BE2C (cell line): ENCODE measurements around the gene PCNX3.

Experiments
- DNase-seq: peaks from one replicate; pipeline ENCODE4 v3.0.0-alpha.2; 2020
- H3K27me3 ChIP-seq: fragments of 250-450 bp; sonication (Bioruptor Pico); 2 replicates; pipeline ENCODE4 v1.5.1; 2020; ENCODE audit warnings: mild to moderate bottlenecking
- H3K36me3 ChIP-seq: fragments of 250-450 bp; sonication (Bioruptor Pico); 2 replicates; pipeline ENCODE4 v1.5.1; 2020; ENCODE audit warnings: mild to moderate bottlenecking
- H3K4me1 ChIP-seq: fragments of 250-450 bp; sonication (Bioruptor Pico); 2 replicates; pipeline ENCODE4 v1.5.1; 2020
- H3K4me3 ChIP-seq: 2 replicates; pipeline ENCODE4 v1.5.1; 2011; ENCODE audit warnings: low read depth, low read length
- H3K9me3 ChIP-seq: fragments of 250-450 bp; sonication (Bioruptor Pico); 2 replicates; pipeline ENCODE4 v1.5.1; 2020
- TF ChIP-seq, protein P1 (sequence below): IDR thresholded peaks from 2 replicates; pipeline ENCODE4 v1.5.1; 2012; ENCODE audit warnings: mild to moderate bottlenecking, low read depth, low read length

PCNX3 gene

DNA sequence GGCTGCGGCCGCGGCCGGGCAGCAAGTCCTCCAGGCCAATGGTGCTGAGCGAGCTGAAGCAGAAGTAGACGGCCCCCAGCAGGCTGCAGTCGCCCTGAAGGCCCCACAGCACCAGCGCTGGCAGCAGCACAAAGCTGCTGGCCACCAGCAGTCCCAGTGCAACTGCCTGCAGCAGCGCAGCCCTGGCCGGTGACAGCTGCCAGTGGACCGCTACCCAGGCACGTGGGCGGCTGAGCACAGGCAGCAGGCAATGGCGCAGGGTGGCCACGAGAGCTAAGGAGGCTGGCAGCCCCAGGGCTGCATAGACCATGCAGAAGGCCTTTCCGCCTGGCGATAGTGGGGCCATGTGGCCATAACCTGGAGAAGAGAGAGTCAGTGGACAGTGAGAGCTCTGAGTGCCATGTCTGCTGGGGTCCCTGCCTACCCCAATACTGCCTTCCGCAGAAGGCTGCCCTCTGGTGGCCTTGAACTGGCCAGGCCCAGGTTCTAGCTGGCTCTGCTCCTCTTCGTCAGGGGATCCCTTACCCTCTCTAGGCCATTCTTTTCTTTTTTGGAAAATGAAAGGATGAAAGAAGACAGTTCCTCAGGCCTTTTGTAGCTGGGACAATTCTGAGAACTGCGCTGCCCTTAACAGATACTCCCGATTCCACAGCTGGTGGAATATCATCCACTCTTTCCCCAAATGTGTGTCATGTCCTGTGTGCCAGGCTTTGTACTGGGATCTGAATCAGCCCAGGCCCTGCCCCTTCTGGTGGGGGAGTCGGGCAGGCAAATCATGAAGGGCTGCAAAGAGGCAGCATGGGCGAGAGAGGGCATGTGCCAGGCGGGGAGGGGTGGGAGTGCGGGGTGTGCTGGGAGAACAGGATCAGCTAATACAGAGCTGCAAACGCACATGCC lies 21.8 kb upstream of the PCNX3 start:
- Histone ChIP-seq H3K4me3 (no peak overlapping the region), H3K27me3 (no peaks in the 10 kb centered on the region), H3K36me3 (no peaks in the 10 kb centered on the region), H3K9me3 (no peaks in the 10 kb centered on the region), H3K4me1 (no peaks in the 10 kb centered on the region)
- DNase-seq = peak; percentile 64
- TF ChIP-seq, protein P1, sequence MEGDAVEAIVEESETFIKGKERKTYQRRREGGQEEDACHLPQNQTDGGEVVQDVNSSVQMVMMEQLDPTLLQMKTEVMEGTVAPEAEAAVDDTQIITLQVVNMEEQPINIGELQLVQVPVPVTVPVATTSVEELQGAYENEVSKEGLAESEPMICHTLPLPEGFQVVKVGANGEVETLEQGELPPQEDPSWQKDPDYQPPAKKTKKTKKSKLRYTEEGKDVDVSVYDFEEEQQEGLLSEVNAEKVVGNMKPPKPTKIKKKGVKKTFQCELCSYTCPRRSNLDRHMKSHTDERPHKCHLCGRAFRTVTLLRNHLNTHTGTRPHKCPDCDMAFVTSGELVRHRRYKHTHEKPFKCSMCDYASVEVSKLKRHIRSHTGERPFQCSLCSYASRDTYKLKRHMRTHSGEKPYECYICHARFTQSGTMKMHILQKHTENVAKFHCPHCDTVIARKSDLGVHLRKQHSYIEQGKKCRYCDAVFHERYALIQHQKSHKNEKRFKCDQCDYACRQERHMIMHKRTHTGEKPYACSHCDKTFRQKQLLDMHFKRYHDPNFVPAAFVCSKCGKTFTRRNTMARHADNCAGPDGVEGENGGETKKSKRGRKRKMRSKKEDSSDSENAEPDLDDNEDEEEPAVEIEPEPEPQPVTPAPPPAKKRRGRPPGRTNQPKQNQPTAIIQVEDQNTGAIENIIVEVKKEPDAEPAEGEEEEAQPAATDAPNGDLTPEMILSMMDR = peak; percentile 66

DNA sequence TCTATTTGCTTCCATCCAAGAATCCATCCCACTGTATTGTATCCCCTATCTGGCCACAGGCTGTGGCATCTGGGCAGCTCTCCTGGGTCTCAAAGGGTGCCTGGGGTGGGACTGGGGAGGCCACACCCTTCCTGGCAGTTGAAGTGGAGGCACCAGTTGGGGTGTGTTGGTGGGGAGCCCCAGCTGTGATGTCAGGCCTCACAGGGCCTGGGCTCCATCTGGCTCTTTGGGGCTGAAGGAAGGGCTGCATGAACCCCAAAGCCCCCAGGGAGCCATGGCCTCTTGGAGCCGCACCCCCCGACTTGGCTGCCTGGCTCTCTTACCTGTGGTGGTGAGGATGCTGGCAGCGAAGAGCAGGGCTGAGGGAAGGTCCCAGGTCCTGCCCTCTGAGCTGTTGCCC lies 20.4 kb upstream of the PCNX3 start:
- Histone ChIP-seq H3K36me3 (no peaks in the 10 kb centered on the region), H3K4me1 (no peaks in the 10 kb centered on the region), H3K27me3 (no peaks in the 10 kb centered on the region), H3K9me3 (no peaks in the 10 kb centered on the region), H3K4me3 (no peak overlapping the region)
- no peak for DNase-seq
- TF ChIP-seq, protein P1 = no peak

DNA sequence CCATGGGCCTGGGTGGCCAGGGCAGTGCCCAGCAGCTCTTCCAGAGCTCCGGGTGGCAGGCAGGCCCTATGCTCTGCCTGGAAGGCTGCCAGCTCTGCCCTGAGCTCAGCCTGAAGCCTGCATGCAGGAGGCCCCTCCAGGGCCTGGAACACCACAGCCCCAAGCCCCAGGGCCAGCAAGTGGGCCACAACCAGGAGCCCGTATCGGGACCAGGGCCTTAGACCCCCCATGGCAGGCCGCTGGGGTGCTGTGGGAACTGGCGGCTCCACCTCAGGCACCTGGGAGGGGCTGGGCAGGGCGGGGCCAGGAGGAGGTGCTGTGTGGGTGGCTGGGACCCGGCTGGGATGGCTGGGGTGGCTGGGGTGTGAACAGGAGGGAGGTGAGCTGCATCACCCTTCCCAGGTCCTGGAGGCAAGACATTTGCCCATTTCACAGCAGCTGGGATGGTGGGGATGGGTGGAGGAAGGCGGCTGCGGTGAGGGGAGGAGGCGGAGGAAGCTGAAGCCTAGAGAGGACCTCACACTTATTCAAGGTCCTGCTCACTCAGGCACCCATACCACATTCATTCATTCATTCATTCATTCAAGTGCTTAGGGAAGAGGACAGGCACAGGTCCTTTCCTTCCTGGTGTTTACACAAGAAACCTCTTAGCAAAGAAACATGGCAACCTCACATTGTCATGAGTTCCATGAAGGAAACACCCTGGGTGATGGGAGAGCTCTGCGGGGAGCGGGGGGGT lies 19.9 kb upstream of the PCNX3 start, which contains the start of gene KCNK7:
Gene KCNK7, minus strand, starts transcription at position 258 of the 739 bp plus-strand sequence. Its CDS starts 28 bp downstream, at position 230.
- no peaks in the 10 kb centered on the region for H3K27me3 ChIP-seq
- no peaks in the 10 kb centered on the region for H3K36me3 ChIP-seq
- no peak within 1 kb of the TSS for H3K4me3 ChIP-seq
- no peaks in the 10 kb centered on the region for H3K9me3 ChIP-seq
- TF ChIP-seq, protein P1 = no peak
- DNase-seq = no peak
- H3K4me1 ChIP-seq = no peaks in the 10 kb centered on the region

DNA sequence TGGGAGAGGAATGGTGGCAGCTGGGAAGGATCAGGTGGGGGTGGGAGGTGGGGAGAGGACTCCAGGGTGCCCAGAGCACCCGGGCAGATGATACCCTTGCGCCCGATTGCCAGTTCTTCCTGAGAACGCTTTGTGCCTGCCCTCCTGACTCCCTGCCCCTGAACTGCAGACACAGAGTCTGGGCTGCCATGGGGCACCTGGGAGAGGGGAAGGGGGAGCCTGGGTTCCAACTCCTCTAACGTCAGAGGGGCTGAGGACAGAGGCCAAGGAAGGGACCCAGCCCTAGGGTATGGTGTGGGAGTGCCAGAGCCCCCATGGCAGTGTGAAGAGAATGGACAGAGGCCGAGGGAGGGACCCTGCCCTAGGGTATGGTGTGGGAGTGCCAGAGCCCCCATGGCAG lies 19.1 kb upstream of the PCNX3 start:
- H3K9me3 ChIP-seq = no peaks in the 10 kb centered on the region
- TF ChIP-seq, protein P1 = no peak
- DNase-seq = no peak
- H3K27me3 ChIP-seq = no peaks in the 10 kb centered on the region
- no peaks in the 10 kb centered on the region for H3K4me1 ChIP-seq
- no peaks in the 10 kb centered on the region for H3K36me3 ChIP-seq
- no peak overlapping the region for H3K4me3 ChIP-seq

DNA sequence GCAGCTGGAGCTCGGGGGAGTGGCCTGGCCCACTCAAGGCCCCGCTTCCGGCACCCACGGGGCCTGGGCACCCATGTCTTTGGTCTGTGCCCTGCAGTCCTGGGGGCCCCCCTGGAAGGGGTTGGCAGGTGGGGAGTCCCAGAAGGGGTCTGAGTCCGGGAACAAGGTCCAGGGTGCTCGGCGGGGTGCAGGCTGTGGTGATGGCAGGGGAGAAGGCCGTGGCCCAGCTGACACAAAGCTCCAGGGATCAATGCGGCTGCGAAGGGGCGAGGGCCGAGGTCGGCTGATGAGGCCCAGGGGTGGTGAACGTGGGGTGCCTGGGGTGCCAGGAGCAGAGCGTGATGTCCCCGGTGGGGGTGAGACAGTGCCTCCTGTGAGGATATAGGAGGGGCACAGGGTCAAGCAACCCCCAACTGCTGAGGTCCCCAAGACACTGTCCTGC lies 17.3 kb upstream of the PCNX3 start:
- DNase-seq = no peak
- no peak overlapping the region for H3K4me3 ChIP-seq
- no peaks in the 10 kb centered on the region for H3K4me1 ChIP-seq
- H3K9me3 ChIP-seq = no peaks in the 10 kb centered on the region
- H3K27me3 ChIP-seq = no peaks in the 10 kb centered on the region
- TF ChIP-seq, protein P1 = no peak
- no peaks in the 10 kb centered on the region for H3K36me3 ChIP-seq
